ENCODE data around the gene NELL1.

DNA sequence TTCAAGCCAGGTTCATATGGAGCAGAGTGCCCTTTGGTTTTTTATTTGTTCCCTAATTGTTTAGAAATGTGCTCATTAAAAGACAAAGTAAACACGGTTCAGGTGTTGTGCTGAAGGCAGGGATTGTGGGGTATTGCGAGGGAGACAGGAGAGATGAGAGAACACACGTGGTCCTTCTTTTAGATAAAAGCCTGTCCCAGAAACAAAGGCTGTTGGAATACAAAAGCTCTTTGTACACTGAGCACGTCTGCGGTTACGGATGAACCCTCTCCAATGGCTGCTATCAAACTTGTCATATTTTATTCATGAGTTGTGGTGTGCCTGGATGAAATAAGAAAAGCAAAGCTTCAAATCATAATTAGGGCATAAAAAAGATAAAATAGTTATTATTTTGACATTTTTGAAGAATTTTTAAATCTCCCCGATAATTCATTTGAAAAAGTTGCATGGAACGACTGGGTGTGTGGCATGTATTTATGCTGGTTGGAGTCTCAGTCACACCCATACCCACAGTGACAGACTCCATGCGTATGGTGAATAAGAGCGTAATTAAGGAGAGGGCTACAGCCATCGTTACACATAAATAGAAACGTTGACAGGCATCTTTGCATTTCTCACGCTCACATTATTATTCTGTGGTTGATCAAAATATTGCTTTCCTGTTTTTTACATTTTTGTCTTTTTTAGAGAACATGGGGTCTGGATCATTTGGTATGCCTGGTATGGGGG is 92.9 kb downstream of the NELL1 start:
- TF ChIP-seq, protein P1, sequence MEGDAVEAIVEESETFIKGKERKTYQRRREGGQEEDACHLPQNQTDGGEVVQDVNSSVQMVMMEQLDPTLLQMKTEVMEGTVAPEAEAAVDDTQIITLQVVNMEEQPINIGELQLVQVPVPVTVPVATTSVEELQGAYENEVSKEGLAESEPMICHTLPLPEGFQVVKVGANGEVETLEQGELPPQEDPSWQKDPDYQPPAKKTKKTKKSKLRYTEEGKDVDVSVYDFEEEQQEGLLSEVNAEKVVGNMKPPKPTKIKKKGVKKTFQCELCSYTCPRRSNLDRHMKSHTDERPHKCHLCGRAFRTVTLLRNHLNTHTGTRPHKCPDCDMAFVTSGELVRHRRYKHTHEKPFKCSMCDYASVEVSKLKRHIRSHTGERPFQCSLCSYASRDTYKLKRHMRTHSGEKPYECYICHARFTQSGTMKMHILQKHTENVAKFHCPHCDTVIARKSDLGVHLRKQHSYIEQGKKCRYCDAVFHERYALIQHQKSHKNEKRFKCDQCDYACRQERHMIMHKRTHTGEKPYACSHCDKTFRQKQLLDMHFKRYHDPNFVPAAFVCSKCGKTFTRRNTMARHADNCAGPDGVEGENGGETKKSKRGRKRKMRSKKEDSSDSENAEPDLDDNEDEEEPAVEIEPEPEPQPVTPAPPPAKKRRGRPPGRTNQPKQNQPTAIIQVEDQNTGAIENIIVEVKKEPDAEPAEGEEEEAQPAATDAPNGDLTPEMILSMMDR (IDR thresholded peaks at IDR 0.05; ENCODE audit: low read depth, low read length, poor library complexity, severe bottlenecking) = no peak
- TF ChIP-seq EZH2phosphoT487 (IDR thresholded peaks at IDR 0.05; ENCODE audit: borderline replicate concordance, low read length) = no peak
